CD14-positive monocyte (primary cell): ENCODE measurements around the gene GH2. TPM values are rescaled to one million over a fixed set of nuclear protein-coding genes. Genes with fewer than 3 reads are reported as not detected.
A peak's percentile ranks its signal among the peaks of the same experiment; 100 is the strongest.
"Not testable (repeated sequence)": the region's sequence is repeated elsewhere in the genome, so short reads cannot be mapped to it uniquely, and the experiment has no call there.

Source experiments
- DNase-seq, 3 donors: peaks; one replicate each; pipeline ENCODE4 v3.0.0-alpha.2; 2011 to 2022
- H2AFZ ChIP-seq: 2 replicates; pipeline ENCODE4 v1.6.0; 2012; ENCODE audit warnings: mild to moderate bottlenecking, low read depth, low read length, inconsistent platforms; ENCODE audit not compliant: insufficient read depth, poor library complexity, severe bottlenecking
- H3K27ac ChIP-seq, 2 donors: 1 replicate in 1 of 2; 2 replicates in 1 of 2; pipeline ENCODE4 v1.5.1; 2012 to 2013; ENCODE audit warnings: low read length in 2 of 2, control low read depth in 1 of 2, inconsistent platforms in 1 of 2, low read depth in 1 of 2, mild to moderate bottlenecking in 1 of 2
- H3K27me3 ChIP-seq, 2 donors: one replicate each; pipeline versions ENCODE4 v1.6.0 to v1.6.1; 2011 to 2013; ENCODE audit warnings: low read length in 2 of 2; ENCODE audit not compliant: control insufficient read depth in 2 of 2, insufficient read depth in 2 of 2
- H3K36me3 ChIP-seq, 2 donors: replicated peaks in 1 of 2; 1 replicate in 1 of 2; 2 replicates in 1 of 2; pipeline versions ENCODE4 v1.5.1 to v1.6.1; 2012 to 2013; ENCODE audit warnings: low read length in 2 of 2, control low read depth in 1 of 2, inconsistent platforms in 1 of 2, mild to moderate bottlenecking in 1 of 2; ENCODE audit not compliant: insufficient read depth in 2 of 2, control insufficient read depth in 1 of 2
- H3K4me1 ChIP-seq, 2 donors: 1 replicate in 1 of 2; 2 replicates in 1 of 2; pipeline versions ENCODE4 v1.5.1 to v1.6.1; 2012 to 2013; ENCODE audit warnings: low read length in 2 of 2, control low read depth in 1 of 2, inconsistent platforms in 1 of 2, mild to moderate bottlenecking in 1 of 2, moderate library complexity in 1 of 2; ENCODE audit not compliant: insufficient read depth in 2 of 2, control insufficient read depth in 1 of 2
- H3K4me2 ChIP-seq: replicated peaks from 2 replicates; pipeline ENCODE3; 2012; ENCODE audit warnings: low read length, moderate library complexity, mild to moderate bottlenecking; ENCODE audit not compliant: poor library complexity, severe bottlenecking; ENCODE audit errors: extremely low read depth
- H3K4me3 ChIP-seq, 3 experiments: fragments of 200-600 bp in 1 of 3; sonication (generic) in 1 of 3; replicated peaks in 1 of 3; 1 replicate in 2 of 3; 2 replicates in 1 of 3; pipeline ENCODE4 v1.5.1; 2011 to 2013; ENCODE audit warnings: low read length in 3 of 3, mild to moderate bottlenecking in 3 of 3, control low read depth in 2 of 3, low read depth in 2 of 3, inconsistent platforms in 1 of 3, moderate library complexity in 1 of 3
- H3K79me2 ChIP-seq: 2 replicates; pipeline ENCODE4 v1.6.0; 2012; ENCODE audit warnings: mild to moderate bottlenecking, control low read depth, inconsistent platforms, low read length, moderate library complexity; ENCODE audit not compliant: insufficient read depth
- H3K9ac ChIP-seq: 2 replicates; pipeline ENCODE4 v1.6.0; 2017; ENCODE audit warnings: low read length, mild to moderate bottlenecking; ENCODE audit not compliant: insufficient read depth, poor library complexity, severe bottlenecking
- H3K9me3 ChIP-seq, 2 donors: replicated peaks in 1 of 2; 1 replicate in 1 of 2; 2 replicates in 1 of 2; pipeline versions ENCODE4 v1.5.1 to v1.6.1; 2012 to 2013; ENCODE audit warnings: low read length in 2 of 2, control low read depth in 1 of 2; ENCODE audit not compliant: control insufficient read depth in 1 of 2, insufficient read depth in 1 of 2
- H4K20me1 ChIP-seq: 2 replicates; pipeline ENCODE4 v1.6.0; 2012; ENCODE audit warnings: mild to moderate bottlenecking, low read length, control low read depth, moderate library complexity; ENCODE audit not compliant: insufficient read depth
- H3K27ac Mint-ChIP-seq, 7 donors: one replicate each; pipeline ENCODE4 v1.8.0; 2020; ENCODE audit warnings: mild to moderate bottlenecking in 7 of 7, mixed read lengths in 7 of 7, moderate library complexity in 6 of 7, inconsistent platforms in 2 of 7
- H3K27me3 Mint-ChIP-seq, 3 donors: one replicate each; pipeline ENCODE4 v1.8.0; 2021 to 2022; ENCODE audit warnings: low read depth in 3 of 3, mild to moderate bottlenecking in 3 of 3, mixed read lengths in 3 of 3, moderate library complexity in 3 of 3, inconsistent platforms in 1 of 3
- H3K36me3 Mint-ChIP-seq, 2 donors: one replicate each; pipeline ENCODE4 v1.8.0; 2020; ENCODE audit warnings: mixed read lengths in 2 of 2, inconsistent platforms in 1 of 2, mild to moderate bottlenecking in 1 of 2
- H3K4me1 Mint-ChIP-seq: one replicate; pipeline ENCODE4 v1.8.0; 2020; ENCODE audit warnings: mild to moderate bottlenecking, mixed read lengths
- H3K4me3 Mint-ChIP-seq, 2 donors: one replicate each; pipeline ENCODE4 v1.8.0; 2020; ENCODE audit warnings: mild to moderate bottlenecking in 2 of 2, mixed read lengths in 2 of 2, moderate library complexity in 1 of 2
- H3K9me3 Mint-ChIP-seq, 7 donors: one replicate each; pipeline ENCODE4 v1.8.0; 2020 to 2022; ENCODE audit warnings: mixed read lengths in 7 of 7, mild to moderate bottlenecking in 6 of 7, moderate library complexity in 6 of 7, inconsistent platforms in 2 of 7
- CTCF ChIP-seq: fragments of 200-600 bp; IDR thresholded peaks from one replicate; pipeline ENCODE4 v1.8.0; 2022; ENCODE audit warnings: antibody characterized with exemption, mild to moderate bottlenecking
- WGBS: methylation state at CpG from one replicate; pipeline ENCODE4 v1.1.5; 2013; ENCODE audit warnings: missing lambda C conversion rate; ENCODE audit not compliant: insufficient coverage; 5-methylcytosine and 5-hydroxymethylcytosine counted together
- intact Hi-C, 2 donors: fragments of 100-400 bp; cut with micrococcal nuclease; formaldehyde crosslinking; loops; one replicate each; pipeline versions ENCODE4 v1.15.0 to v1.15.1; 2023
- polyA plus RNA-seq, 3 donors: library from polyadenylated mRNA; depleted of rRNA in 1 of 3; unstranded in 2 of 3; stranded (reverse) in 1 of 3; fragments of 300-500 nt in 2 of 3; fragments of >200 nt in 1 of 3; fragmentation: Illumina TruSeq in 2 of 3; gene quantifications; 1 replicate in 2 of 3; 2 replicates in 1 of 3; pipeline ENCODE4 v1.2.3, GENCODE V29; 2012 to 2021

Gene GH2
- polyA plus RNA-seq, 3 donors, result not detected

- not testable (repeated sequence) for H3K27ac Mint-ChIP-seq, DNase-seq, H3K4me3 ChIP-seq, H3K27ac ChIP-seq, H3K9me3 ChIP-seq, H2AFZ ChIP-seq, H3K36me3 Mint-ChIP-seq, H3K4me1 ChIP-seq, H4K20me1 ChIP-seq, H3K4me3 Mint-ChIP-seq, H3K9me3 Mint-ChIP-seq, H3K4me2 ChIP-seq, H3K27me3 Mint-ChIP-seq, H3K27me3 ChIP-seq, H3K9ac ChIP-seq, H3K36me3 ChIP-seq, H3K79me2 ChIP-seq
- peaks cover 20% of the 10 kb centered on the region for H3K4me1 Mint-ChIP-seq
- WGBS, result 100% methylated on average over 3 of the region's 5 CpGs
- intact Hi-C loops, result loop anchor here in 1 of 2 donors (10.0 kb wide), 1 partner anchor 364 kb away; no protein-coding TSS in a partner anchor
Measured at GRCh38 chr17:63920779-63921178, 39.0 kb upstream of the GH2 start.

- not testable (repeated sequence) for H3K4me1 ChIP-seq, H3K4me2 ChIP-seq
- intact Hi-C loops, result loop anchor here in 1 of 2 donors (10.0 kb wide), 1 partner anchor 365 kb away; no protein-coding TSS in a partner anchor
Measured at GRCh38 chr17:63920050-63920449, 38.3 kb upstream of the GH2 start.

GRCh38 chr17:63919311-63919723, 37.6 kb upstream of the GH2 start:
- H3K9ac ChIP-seq, result no peak overlapping the region
- no peaks in the 10 kb centered on the region for H3K79me2 ChIP-seq
- Mint-ChIP-seq H3K4me1 (peaks cover 24% of the 10 kb centered on the region), H3K27me3 (peaks cover 3 to 9% (median 4%) of the 10 kb centered on the region in 3 donors), H3K27ac (peak overlapping the region in 2 of 7 donors; percentile 47 to 55), H3K9me3 (no peaks in the 10 kb centered on the region), H3K4me3 (no peak overlapping the region), H3K36me3 (no peaks in the 10 kb centered on the region)
- no peak overlapping the region for H3K4me3 ChIP-seq
- no peak overlapping the region for H3K27ac ChIP-seq
- no peaks in the 10 kb centered on the region for H4K20me1 ChIP-seq
- WGBS, result 56% methylated on average over 7 of the region's 8 CpGs
- peak; percentile 90 for TF ChIP-seq CTCF
- no peaks in the 10 kb centered on the region for H3K9me3 ChIP-seq
- H3K4me1 ChIP-seq, result peaks cover 0 to 5% of the 10 kb centered on the region in 2 donors
- H2AFZ ChIP-seq, result no peak overlapping the region
- H3K27me3 ChIP-seq, result no peaks in the 10 kb centered on the region
- peak; percentile 65 to 76 (median 71) for DNase-seq
- intact Hi-C loops, result loop anchor here (2.0 to 10.0 kb wide), 5 partner anchors 27 to 213 kb away; partner anchors contain the start of genes ERN1 (in 1 of the 2) and ICAM2 (in 1 of the 2)
- no peak overlapping the region for H3K4me2 ChIP-seq
- H3K36me3 ChIP-seq, result no peaks in the 10 kb centered on the region

More at GRCh38 chr17:63920050-63920449, 38.3 kb upstream of the GH2 start:
- H3K4me3 ChIP-seq, H3K9ac ChIP-seq, H3K36me3 Mint-ChIP-seq, H3K4me3 Mint-ChIP-seq, H3K27me3 ChIP-seq, H2AFZ ChIP-seq, H3K9me3 ChIP-seq, H3K36me3 ChIP-seq, H3K9me3 Mint-ChIP-seq, DNase-seq, H3K79me2 ChIP-seq, H3K27ac ChIP-seq, H3K27me3 Mint-ChIP-seq, H4K20me1 ChIP-seq: not testable (repeated sequence)
- no CpG with 5 or more reads among the region's 6 CpGs for WGBS
- peak overlapping the region in 2 of 7 donors; percentile 4 to 12 for H3K27ac Mint-ChIP-seq
- H3K4me1 Mint-ChIP-seq, result peaks cover 24% of the 10 kb centered on the region

- H3K27ac ChIP-seq, DNase-seq, H3K36me3 ChIP-seq, H2AFZ ChIP-seq, H4K20me1 ChIP-seq, H3K27me3 ChIP-seq, H3K27me3 Mint-ChIP-seq, H3K4me2 ChIP-seq, H3K4me1 ChIP-seq, H3K4me3 ChIP-seq, H3K36me3 Mint-ChIP-seq, H3K4me3 Mint-ChIP-seq, H3K79me2 ChIP-seq, H3K9ac ChIP-seq, H3K9me3 ChIP-seq, H3K9me3 Mint-ChIP-seq: not testable (repeated sequence)
- WGBS, result no CpG with 5 or more reads among the region's 10 CpGs
- intact Hi-C loops, result loop anchor here (2.0 to 10.0 kb wide), 5 partner anchors 28 to 214 kb away; partner anchors contain the start of genes ERN1 (in 1 of the 2) and ICAM2 (in 1 of the 2)
- H3K27ac Mint-ChIP-seq, result peak within 1 kb of the TSS in 2 of 7 donors; percentile 47 to 55
- H3K4me1 Mint-ChIP-seq, result peaks cover 24% of the 10 kb centered on the region
Measured at GRCh38 chr17:63918789-63919305, 37.1 kb upstream of the GH2 start, which contains the start of gene GH1. GH1 (minus strand) TSS chr17:63918839; CDS start chr17:63918776, 63 bp downstream.
